ENCODE measurements around the gene TMBIM1.

DNA sequence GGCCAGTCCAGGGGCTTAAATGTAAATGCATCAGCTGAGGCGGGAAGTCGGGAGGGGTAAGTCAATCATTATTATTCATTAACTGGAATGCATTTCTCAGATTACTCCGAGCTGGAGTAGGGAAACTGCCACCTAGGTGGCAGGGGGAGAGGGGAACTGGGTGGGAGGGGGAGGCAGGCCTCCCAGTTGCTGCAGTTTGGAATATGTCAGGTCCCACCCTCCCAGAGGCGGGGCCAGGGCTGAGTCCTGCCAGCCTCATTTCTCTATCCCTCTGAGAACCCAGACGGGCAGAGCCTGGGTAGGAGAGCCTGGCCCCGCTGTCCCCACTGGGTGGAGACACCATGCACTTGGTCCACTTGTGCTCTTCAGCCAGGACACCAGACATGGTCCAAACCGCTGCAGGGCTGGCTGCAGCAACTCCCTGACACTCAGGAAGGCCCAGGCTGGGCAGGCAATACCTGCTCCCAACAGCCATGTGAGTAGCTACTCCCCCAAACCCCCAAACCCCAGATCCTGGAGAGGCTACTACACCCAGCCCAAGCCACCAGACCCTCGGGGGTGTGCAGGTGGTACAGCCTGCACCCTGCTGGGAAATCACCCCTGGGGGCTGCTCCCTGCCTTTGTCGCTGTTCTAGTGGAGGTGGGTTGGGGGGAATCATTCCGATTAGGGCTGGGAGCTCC, 31.4 kb downstream of the TMBIM1 start, which contains the start of gene GPBAR1:
- no peak for TF ChIP-seq YY1 (tag by site-specific recombination; IDR thresholded peaks at IDR 0.05)
- TF ChIP-seq CTCF (tag by site-specific recombination; IDR thresholded peaks at IDR 0.05) = 0 out of 2 replicates have a peak, but pooled peaks have one; percentile 34
- TF ChIP-seq BCL11A (tag by site-specific recombination; IDR thresholded peaks at IDR 0.05; ENCODE audit: low read depth) = no peak
- no peak for TF ChIP-seq ZNF423 (tag by site-specific recombination; IDR thresholded peaks at IDR 0.05)
- no peak for TF ChIP-seq BCL11B (tag by site-specific recombination; IDR thresholded peaks at IDR 0.05; ENCODE audit: low read depth)
- no peak for TF ChIP-seq TCF7L2 (IDR thresholded peaks at IDR 0.05; ENCODE audit: borderline replicate concordance, low read depth, low read length)
- no peak for TF ChIP-seq ZNF175 (tag by site-specific recombination; IDR thresholded peaks at IDR 0.05)
- no peak for TF ChIP-seq GLI2 (tag by site-specific recombination; IDR thresholded peaks at IDR 0.05; ENCODE audit: borderline replicate concordance, low read depth)
- TF ChIP-seq, protein P1, sequence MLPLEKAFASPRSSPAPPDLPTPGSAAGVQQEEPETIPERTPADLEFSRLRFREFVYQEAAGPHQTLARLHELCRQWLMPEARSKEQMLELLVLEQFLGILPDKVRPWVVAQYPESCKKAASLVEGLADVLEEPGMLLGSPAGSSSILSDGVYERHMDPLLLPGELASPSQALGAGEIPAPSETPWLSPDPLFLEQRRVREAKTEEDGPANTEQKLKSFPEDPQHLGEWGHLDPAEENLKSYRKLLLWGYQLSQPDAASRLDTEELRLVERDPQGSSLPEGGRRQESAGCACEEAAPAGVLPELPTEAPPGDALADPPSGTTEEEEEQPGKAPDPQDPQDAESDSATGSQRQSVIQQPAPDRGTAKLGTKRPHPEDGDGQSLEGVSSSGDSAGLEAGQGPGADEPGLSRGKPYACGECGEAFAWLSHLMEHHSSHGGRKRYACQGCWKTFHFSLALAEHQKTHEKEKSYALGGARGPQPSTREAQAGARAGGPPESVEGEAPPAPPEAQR (tag by site-specific recombination; IDR thresholded peaks at IDR 0.05) = no peak
- TF ChIP-seq, protein P2, sequence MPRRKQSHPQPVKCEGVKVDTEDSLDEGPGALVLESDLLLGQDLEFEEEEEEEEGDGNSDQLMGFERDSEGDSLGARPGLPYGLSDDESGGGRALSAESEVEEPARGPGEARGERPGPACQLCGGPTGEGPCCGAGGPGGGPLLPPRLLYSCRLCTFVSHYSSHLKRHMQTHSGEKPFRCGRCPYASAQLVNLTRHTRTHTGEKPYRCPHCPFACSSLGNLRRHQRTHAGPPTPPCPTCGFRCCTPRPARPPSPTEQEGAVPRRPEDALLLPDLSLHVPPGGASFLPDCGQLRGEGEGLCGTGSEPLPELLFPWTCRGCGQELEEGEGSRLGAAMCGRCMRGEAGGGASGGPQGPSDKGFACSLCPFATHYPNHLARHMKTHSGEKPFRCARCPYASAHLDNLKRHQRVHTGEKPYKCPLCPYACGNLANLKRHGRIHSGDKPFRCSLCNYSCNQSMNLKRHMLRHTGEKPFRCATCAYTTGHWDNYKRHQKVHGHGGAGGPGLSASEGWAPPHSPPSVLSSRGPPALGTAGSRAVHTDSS (tag by site-specific recombination; IDR thresholded peaks at IDR 0.05) = no peak
- TF ChIP-seq ZBTB11 (tag by site-specific recombination; conservative IDR thresholded peaks at IDR 0.05; ENCODE audit: low read depth) = no peak
- no peak for TF ChIP-seq ZNF140 (tag by site-specific recombination; IDR thresholded peaks at IDR 0.05)
- no peak for TF ChIP-seq REST (tag by site-specific recombination; IDR thresholded peaks at IDR 0.05)
